Urothelium cell line (cell line): Measurements from ENCODE around the gene PLEKHG7.

Source experiments
- DNase-seq: peaks from one replicate; pipeline ENCODE4 v3.0.0; 2011; ENCODE audit warnings: low spot score, mixed read lengths
- FAIRE-seq: peaks from 2 replicates; lab custom pipeline; 2011; peaks lifted over from hg19 to GRCh38; lab: Jason Lieb, UNC

PLEKHG7 gene

DNA sequence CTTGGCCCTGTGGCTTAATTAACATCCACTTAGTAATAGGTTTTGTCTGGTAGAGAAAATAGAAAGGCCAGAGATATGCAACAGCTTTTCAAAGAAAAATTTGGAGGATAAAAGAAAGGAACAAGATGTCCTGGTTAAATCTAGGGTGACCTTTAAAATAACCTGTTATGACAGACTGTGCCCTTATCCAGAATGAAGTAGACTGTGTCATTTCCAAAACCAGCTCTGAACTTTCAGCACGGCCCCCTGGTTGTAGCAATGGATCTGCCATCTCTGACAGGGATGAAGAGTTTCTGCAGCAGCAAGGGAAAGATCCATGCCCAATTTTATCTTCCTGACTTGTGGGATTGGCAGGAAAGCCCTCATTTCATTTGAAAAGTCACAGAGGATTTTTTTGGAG, 5.1 kb downstream of the PLEKHG7 start:
- DNase-seq (no peak), FAIRE-seq (no peak)

DNA sequence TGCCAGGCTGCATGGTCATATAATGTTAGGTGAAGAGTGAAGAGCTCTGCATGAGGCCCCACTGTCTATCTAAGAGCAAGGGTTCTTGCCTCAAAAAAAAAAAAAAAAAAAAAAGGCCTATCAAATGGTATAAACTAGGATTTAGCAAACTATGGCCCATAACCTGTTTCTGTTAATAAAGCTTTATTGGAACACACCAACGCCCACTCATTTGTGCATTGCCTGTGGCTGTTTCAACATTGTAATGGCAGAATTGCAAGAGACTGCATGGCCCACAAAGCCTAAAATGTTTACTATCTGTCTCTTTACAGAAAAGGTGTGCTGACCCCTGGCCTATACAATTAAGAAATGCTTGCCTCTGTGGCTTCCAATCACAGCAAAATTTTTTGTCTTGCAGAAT, 12.8 kb downstream of the PLEKHG7 start:
- FAIRE-seq (no peak), DNase-seq (no peak)

DNA sequence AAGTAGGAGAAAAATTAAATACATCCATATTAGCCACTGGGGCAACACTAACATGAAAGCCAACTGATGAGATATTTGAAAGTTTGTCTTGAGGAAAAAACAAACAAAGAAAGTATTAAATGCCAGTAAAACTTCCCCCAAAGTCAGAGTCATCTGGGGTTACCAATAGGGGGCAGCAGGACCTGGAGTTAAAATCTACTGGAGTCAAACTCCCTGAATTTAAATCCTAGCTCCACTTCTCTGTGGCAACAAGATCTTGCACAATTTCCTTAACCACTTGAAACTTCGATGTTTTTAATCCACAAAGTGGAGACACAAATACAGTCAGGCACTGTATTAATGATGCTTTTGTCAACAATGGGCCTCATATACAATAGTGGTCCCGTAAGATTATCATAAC, 14.4 kb downstream of the PLEKHG7 start:
- no peak for FAIRE-seq
- no peak for DNase-seq

DNA sequence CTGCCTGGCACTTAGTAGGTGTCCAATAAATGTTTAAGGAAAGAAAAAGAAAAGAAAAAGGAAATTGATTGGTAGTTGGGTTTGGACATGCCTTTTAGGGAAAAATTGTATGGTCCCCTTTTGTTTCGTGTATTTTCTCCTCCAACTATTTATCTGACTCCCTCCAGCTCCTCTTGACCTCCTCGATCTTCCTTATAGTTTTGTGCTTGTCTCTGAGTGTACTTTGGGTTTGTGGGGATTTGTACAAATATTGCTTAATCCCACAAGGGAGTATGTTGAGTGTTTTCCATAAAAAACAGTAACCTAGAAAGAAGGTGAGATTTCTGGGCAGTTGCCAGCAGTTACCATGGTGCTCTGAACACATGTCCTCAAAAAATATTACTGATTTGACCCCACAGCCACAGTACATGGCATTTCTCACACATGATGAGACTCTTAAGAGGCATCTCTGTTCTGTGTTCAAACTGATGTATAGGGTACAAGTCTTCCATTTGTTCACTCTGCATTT, 15.7 kb downstream of the PLEKHG7 start:
- DNase-seq = no peak
- FAIRE-seq = no peak

DNA sequence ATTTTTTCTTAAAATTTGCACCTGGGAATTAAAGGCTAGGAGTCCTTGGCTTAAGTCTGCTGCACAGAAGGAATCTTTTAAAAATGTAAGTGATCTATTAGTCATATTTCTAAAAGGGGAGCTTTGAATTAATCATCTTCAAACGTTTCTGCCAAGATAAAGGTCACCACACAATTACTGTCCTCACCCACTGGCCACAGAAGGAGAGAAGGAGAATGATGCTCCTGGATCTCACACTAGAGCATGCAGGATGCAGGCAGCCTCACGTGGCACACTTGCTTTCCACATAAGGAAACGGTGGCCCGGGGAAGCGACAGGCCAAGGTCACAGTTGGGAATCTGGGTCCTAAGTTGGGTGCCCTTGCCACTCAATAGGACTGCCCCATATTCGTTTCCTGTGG, 16.9 kb downstream of the PLEKHG7 start:
- no peak for DNase-seq

DNA sequence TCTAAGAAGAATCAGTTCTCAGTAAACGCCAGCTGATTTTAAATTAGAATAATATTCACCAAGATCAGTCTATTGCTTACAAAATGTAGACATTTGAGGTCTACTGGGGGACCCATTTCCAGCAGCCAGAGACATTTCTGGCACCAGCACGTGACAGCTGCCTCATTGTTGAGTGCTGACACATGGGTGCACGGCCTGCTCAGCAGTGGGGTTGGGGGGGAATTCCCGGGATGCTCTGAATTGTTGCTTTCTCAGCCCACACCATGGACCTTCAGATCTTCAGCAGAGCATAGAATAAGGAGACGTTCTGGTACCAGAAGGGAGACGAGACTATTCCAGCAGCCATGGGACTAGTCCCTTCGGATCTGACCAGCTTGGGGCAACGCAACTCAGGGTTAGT, 18.3 kb downstream of the PLEKHG7 start:
- no peak for FAIRE-seq
- DNase-seq = no peak

More for the DNA sequence above, 16.9 kb downstream of the PLEKHG7 start:
- no peak for FAIRE-seq

DNA sequence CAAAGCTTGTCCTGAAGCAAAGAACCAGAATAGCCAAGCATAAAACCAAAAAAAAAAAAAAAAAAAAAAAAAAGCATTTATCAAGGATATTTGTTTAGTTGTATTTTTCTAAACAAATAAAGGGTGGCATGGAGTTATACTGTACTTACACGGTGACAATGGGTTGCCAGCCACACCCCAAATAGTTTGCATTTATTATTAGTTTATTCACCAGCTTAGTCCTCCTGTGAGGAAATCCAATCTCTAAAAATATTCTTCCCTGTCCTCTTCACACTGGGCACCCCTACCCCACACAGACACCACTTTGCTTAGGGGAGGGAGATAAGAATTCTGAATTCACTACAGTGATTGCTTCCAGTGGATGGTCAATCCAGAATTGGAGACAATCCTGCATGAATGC, 18.9 kb downstream of the PLEKHG7 start:
- no peak for DNase-seq
- no peak for FAIRE-seq

DNA sequence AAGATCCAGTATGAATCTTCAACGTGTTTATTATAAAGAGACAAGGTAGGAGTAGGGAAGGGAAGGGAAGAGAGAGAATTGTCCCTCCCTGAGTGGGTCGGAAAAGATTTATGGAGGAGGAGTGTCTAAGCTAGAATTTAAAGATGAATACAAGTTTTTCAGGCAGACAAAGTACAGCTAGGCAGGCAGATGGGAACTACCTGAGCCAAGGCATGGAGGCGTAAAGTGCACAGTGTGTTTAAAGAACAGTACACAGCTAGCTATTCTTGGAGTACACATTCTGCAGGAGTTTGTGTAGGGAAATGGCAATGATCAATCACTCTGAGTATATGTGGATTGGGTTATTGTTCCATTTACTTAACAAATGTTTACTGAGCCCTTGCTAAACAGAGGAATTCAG, 20.1 kb downstream of the PLEKHG7 start:
- DNase-seq = no peak
- FAIRE-seq = no peak

DNA sequence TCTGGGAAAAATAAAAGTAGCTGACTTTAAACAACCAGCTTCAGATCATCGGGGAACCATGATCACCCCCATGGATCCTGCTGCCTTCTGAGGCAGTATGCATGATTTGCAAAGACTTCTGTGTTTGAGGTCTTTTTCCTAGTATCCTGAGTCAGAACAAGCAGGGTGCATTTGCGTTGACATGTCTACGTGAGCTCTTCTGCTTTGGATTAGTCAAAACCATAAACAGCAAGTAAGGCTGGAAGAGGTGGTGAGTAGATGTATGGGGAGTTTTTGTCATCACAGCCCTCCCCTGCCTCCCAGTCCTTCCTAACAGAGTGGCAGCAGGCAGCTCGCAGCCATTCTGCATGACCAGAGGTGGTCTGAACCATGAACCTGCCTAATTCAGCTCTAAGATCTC, 24.1 kb downstream of the PLEKHG7 start:
- DNase-seq = no peak
- FAIRE-seq = no peak

DNA sequence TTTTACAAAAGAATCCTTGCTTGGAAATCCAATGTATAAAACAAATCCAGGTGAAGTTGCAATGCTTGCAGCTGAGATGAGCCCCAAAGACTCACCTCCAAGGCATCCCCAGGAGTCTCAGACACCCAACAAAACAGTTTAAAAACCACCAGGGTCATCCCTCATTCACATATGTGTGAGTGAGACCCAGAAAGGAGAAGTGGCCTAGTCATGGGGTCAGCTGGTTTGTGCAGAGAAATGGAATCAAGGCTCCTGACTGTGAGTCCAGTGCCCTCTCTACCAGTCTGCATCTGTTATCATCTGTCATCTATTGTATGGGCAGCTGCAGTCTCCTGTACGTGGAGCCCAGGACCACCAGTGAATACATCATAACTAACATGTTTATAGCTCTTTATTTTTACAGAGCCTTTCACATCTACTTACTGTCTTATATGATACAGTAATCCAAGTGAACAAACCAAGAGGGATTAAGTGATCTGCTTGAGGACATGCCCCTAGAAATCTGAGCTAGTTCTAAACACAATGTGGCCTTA, 27.1 kb downstream of the PLEKHG7 start:
- FAIRE-seq = no peak
- DNase-seq = no peak

DNA sequence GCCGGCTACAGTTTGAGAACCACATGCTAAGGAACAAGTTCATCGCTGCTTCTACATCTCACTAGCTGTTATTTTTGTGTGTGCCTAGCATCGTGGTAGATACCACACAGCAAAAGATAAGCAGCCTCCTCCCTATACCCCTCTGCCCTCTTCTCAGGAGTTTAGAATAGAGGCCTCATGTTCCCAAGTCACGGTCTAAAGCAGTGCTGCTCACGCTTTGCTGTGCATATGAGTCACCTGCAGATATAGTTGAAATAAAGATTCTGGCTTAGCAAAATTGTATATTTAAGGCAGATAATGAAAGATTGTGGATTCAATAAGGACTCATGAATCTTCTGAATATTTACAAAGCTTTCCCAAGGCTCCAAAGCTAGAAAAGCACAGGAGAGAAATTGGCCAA, 28.0 kb downstream of the PLEKHG7 start:
- DNase-seq = no peak
- no peak for FAIRE-seq

DNA sequence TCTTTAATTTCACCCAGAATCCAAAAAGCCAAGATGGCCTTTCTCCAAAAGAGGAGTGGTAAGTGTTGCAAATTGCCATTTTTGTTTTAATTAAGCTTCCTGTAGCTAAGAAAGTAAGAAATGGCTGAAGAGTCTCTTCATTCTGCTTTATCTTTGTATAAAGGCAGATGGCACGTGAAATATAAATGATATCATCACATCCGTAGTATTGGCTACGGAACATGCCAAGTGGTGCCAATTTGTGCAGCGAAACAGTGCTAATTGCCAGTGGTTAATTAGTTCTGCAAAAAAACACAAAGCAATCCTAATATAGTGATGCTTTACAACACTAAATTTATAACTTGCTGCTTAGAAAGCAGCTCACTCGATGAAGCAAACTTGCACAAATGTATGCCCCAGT, 29.4 kb downstream of the PLEKHG7 start:
- DNase-seq (no peak), FAIRE-seq (no peak)

DNA sequence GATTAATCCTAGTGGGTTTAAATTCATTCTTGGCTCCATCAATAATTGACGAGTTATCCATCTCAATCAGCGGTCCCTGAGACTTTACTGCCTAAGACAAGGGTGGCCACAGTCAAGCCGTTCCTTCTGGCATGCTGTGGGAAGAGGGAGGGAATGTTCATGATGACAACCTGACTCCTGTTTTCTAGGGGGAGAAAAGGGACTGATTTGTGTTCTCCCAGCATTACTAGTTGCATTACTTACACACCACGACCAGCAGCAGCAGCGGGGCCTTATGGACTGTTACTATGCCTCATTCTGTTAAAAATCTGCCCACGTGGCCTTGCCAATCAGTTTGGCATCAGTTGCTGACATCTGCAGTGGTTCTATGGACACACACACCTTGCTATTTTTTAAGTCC, 29.9 kb downstream of the PLEKHG7 start:
- no peak for FAIRE-seq
- no peak for DNase-seq

DNA sequence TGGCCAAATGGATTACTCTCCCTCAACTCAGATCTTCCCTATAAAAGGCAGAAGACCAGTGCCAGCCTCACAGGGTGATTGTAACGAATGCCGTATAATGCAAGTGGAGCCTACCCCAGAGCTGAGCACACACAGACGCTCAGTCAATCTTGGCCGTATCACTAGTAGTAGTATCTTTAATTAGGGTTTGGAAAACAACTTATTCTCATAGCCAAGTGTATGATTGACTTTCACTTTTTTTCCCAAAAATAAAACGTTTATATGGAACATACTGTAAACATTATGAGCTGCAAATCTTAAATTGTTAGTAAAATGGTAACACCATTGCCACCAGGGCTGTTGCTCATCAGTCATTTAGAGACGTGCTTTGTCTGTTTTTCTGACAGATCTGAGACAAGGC, 30.4 kb downstream of the PLEKHG7 start:
- DNase-seq (no peak), FAIRE-seq (no peak)

DNA sequence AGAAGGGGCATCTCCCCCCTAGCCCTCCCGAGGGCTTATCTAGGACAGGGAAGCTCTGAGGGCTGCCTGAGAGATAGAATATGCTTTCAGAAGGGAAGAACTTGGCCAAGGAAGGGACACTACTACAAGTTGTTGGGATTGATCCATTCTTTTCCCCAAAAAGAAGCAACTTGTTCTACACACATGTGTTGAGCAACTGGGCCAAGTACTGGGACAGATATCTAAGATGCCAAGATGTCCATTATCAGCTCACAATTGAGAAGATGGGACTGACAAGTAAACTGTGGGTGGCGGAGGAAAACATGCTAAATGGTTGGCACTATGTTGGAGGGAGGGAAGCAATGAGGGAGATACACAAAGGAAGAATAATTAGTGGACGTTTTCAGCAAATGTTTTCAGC, 30.9 kb downstream of the PLEKHG7 start:
- FAIRE-seq = no peak
- no peak for DNase-seq

DNA sequence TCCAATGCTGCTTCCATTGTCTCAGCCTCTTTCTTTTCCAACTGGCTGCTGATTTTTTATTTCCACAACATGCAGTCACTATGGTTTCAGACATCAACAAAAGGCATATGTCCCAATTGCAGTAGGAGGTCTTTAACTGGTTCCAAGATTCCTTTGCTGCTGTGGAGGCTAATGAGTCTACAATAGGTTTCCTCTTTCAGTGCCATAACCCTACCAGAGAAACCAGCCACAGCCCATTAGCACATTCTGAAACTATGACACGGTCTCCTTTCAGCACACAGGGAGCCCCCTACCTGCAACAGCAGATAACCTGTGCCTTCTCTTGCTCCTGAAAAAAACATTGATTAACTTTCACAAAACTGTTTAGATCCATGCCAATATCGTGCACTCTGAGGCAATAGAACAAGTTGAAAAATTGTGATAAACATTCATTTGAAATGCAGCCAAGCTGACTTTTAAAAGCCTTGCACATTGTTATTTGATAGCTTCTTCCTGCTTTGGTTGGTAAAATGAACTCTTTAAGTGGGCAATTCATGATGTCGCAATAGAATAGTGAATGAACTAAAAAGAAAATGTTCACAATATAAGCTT, 32.4 kb downstream of the PLEKHG7 start:
- no peak for FAIRE-seq
- DNase-seq = no peak

DNA sequence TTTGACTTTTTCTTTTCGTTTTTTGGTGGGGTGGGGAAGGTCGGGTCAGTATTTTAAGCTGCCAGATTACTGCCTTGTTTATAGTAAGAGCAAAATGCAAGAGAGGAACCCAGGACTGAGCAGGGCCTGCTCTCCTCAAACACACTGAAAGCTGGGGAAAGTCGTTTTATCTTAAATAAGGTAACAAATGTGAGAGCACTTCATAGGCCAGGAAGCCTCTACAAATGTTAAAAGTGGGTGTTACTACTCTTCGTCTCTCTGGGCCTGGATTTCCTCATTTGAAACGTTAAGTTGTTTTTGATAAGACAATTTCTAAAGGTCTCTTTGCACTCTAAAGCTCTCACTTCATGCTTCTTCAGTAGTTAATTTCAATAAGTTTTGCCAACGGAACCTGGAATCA, 33.8 kb downstream of the PLEKHG7 start:
- no peak for FAIRE-seq
- no peak for DNase-seq

DNA sequence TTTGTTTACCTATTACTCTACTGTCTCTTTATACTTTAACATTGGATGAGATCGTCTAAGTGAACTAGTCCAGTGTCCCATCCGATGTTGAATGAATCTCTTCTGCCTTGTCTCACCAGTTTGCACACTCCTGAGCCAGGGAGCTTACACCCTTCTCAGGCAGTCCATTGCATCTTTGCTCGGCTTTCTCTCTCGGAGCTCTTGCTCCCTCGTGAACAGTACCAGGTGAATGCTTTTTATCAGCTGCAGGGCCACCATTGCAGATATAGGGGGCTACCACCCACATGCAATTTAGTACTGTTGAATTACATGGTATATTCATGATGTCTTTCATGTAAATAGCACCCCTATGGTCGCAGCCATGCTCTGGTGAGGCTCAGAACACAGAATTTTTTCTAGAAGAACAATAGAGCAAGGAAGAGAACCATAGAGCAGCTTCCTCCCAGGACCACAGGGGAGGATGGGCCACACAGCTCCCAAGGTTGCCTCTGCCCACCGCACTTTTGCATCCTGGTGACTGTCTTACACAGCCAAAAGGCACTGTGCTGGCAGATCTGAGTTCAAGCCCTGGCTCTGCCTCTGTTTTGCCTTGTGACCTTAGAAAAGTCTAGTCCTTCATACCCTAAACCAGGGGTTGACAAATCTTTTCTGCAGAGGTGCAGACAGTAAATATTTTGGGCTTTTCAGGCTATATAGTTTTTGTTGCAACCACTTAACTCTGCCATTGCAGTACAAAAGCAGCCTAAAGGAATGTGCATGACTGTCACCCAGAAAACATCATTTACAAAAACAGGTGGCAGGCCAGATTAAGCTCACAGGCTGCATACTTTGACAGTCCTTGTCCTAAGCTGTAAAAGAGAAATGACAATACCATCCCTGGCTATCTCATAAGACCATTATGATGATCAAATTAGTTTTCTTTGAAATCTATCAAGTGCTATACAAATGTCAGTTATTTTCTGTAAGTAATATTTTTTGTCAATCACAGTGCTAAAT, 35.4 kb downstream of the PLEKHG7 start:
- FAIRE-seq = no peak
- no peak for DNase-seq

DNA sequence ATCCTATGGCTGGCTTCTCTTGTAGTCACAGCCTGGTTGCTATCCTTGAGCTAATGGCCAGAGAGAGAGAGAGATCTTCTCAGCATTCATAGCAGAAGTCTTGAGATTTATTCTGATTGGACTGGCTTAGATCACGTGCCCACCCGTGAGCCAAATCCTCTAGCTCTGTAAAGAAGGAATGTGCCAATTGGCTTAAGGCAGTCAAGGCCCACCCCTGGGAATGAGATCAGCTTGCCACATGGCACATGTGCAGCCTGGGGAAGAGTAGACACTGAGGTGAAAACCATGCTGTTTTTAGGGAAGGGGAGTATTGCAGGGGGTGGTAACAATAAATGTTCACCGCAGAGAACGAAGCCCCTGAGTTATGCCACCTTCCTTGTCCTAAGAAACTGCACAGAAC, 36.3 kb downstream of the PLEKHG7 start:
- no peak for FAIRE-seq

DNA sequence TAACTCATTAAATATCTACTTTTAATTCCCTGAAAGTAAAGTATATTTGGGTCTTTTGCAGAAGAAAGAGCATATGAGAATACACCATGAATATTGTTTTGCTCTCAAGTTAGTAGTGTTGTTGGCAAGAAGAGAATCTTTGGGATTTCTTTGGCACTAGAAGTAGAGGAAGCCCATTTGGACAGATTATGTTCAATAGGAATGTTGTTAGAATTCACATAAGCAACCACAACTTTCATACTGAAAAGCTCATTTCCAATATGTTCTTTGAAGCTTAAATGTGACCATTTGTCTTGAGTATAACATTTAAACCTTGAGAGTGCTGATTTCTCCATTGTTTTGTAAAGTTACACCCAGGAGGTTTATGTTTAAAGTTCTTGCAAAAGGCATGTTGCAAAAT, 37.6 kb downstream of the PLEKHG7 start:
- DNase-seq = no peak
- FAIRE-seq = no peak

More for the DNA sequence above, 36.3 kb downstream of the PLEKHG7 start:
- no peak for DNase-seq

DNA sequence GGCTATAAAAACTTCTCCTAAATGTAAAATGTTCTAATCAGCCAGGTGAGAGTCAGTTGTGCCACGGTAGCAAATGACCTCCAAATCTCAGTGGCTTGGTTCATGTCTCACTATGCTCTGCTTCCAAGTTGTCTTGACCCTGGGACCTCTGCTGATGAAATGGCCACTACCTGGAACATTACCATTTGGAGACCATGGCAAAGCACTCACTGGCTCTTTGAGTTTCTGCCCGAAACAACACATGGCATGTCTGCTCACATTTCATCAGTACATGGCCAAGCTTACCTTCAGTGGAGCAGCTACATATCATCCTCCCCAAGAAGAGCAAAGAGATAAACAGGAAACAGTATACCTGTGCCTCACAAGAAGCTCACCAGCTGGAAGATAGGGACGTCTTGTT, 40.2 kb downstream of the PLEKHG7 start:
- FAIRE-seq (no peak), DNase-seq (no peak)
